ENCODE results near the gene CENPH. TPM values are rescaled to one million over a fixed set of nuclear protein-coding genes. Genes with fewer than 3 reads are reported as not detected.
"Not testable (repeated sequence)": the region's sequence is repeated elsewhere in the genome, so short reads cannot be mapped to it uniquely, and the experiment has no call there.

The CENPH gene
- total and polyA plus RNA-seq, 2 donors (not counting 1 experiment from before 2014, with no cell fraction given), result 2.8 to 11.9 TPM

- DNase-seq, result no peak
- H3K27ac Mint-ChIP-seq, result no peak overlapping the region
- no peaks in the 10 kb centered on the region for H3K9me3 ChIP-seq (ENCODE audit: control extremely low read depth in 1 of 3, control insufficient read depth in 2 of 3, insufficient read depth in 1 of 3, low read length in 2 of 3)
- intact Hi-C loops (cut with micrococcal nuclease), result no loop called here
- H3K4me1 Mint-ChIP-seq, result peaks cover 22% of the 10 kb centered on the region
- H3K79me2 ChIP-seq (ENCODE audit: control insufficient read depth, insufficient read depth, low read length), result no peaks in the 10 kb centered on the region
- no peak overlapping the region for H3K27ac ChIP-seq (ENCODE audit: low read length in 2 of 2)
- H3K36me3 ChIP-seq (replicated peaks in 1 of 2; ENCODE audit: control extremely low read depth in 1 of 2, control insufficient read depth in 1 of 2, extremely low read depth in 1 of 2, insufficient read depth in 2 of 2, low read length in 1 of 2), result peaks cover 0 to 21% of the 10 kb centered on the region in 2 experiments
- ATAC-seq (ENCODE audit: low read depth), result no peak
- no peak overlapping the region for H3K4me3 ChIP-seq (ENCODE audit: control extremely low read depth in 1 of 5, extremely low read depth in 1 of 5, insufficient read depth in 1 of 5, low read depth in 2 of 5, low read length in 4 of 5)
- H3K27me3 ChIP-seq (replicated peaks in 1 of 4; ENCODE audit: control extremely low read depth in 1 of 4, control insufficient read depth in 3 of 4, insufficient read depth in 4 of 4, low read length in 3 of 4), result no peaks in the 10 kb centered on the region
- ChIA-PET POLR2A (no interaction called here), CTCF (no interaction called here)
- H3K9ac ChIP-seq (ENCODE audit: low read length), result no peak overlapping the region
- H3K4me3 Mint-ChIP-seq, result no peak overlapping the region
- no peak for TF ChIP-seq EZH2 (IDR thresholded peaks at IDR 0.05; ENCODE audit: borderline replicate concordance, insufficient read depth, low read depth, low read length, poor library complexity, severe bottlenecking)
- H2AFZ ChIP-seq (ENCODE audit: insufficient read depth, low read depth, low read length, poor library complexity, severe bottlenecking), result no peak overlapping the region
- H3K27me3 Mint-ChIP-seq, result no peaks in the 10 kb centered on the region
- H3K9me3 Mint-ChIP-seq (ENCODE audit: insufficient read depth), result no peaks in the 10 kb centered on the region
- no peaks in the 10 kb centered on the region for H4K20me1 ChIP-seq (ENCODE audit: control insufficient read depth, insufficient read depth, low read length, poor library complexity, severe bottlenecking)
- WGBS (ENCODE audit: insufficient coverage), result no CpG with 5 or more reads among the region's 1 CpG
- H3K4me2 ChIP-seq (replicated peaks; ENCODE audit: low read depth, low read length, poor library complexity, severe bottlenecking), result no peak overlapping the region
- H3K4me1 ChIP-seq (ENCODE audit: control insufficient read depth in 2 of 2, insufficient read depth in 2 of 2, low read length in 2 of 2), result peaks cover 10 to 17% of the 10 kb centered on the region in 2 donors
These were observed 18.9 kb upstream of the CENPH start for GRCh38 chr5:69170495-69170894.

- Mint-ChIP-seq H3K4me3 (no peak overlapping the region), H3K9me3 (ENCODE audit: insufficient read depth) (no peaks in the 10 kb centered on the region), H3K27me3 (no peaks in the 10 kb centered on the region), H3K4me1 (peaks cover 22% of the 10 kb centered on the region), H3K27ac (no peak overlapping the region)
- H3K27me3 ChIP-seq (replicated peaks in 1 of 4; ENCODE audit: control extremely low read depth in 1 of 4, control insufficient read depth in 3 of 4, insufficient read depth in 4 of 4, low read length in 3 of 4), result no peaks in the 10 kb centered on the region
- CTCF ChIA-PET, result no interaction called here
- H3K4me3 ChIP-seq (ENCODE audit: control extremely low read depth in 1 of 5, extremely low read depth in 1 of 5, insufficient read depth in 1 of 5, low read depth in 2 of 5, low read length in 4 of 5), result no peak overlapping the region
- WGBS (ENCODE audit: insufficient coverage), result no CpG with 5 or more reads among the region's 3 CpGs
- DNase-seq (no peak), ATAC-seq (ENCODE audit: low read depth) (no peak)
- H3K79me2 ChIP-seq (ENCODE audit: control insufficient read depth, insufficient read depth, low read length), result no peaks in the 10 kb centered on the region
- peaks cover 10 to 17% of the 10 kb centered on the region in 2 donors for H3K4me1 ChIP-seq (ENCODE audit: control insufficient read depth in 2 of 2, insufficient read depth in 2 of 2, low read length in 2 of 2)
- no peak overlapping the region for H3K9ac ChIP-seq (ENCODE audit: low read length)
- no peak overlapping the region for H2AFZ ChIP-seq (ENCODE audit: insufficient read depth, low read depth, low read length, poor library complexity, severe bottlenecking)
- intact Hi-C loops (cut with micrococcal nuclease), result no loop called here
- POLR2A ChIA-PET, result no interaction called here
- no peaks in the 10 kb centered on the region for H3K9me3 ChIP-seq (ENCODE audit: control extremely low read depth in 1 of 3, control insufficient read depth in 2 of 3, insufficient read depth in 1 of 3, low read length in 2 of 3)
- H3K4me2 ChIP-seq (replicated peaks; ENCODE audit: low read depth, low read length, poor library complexity, severe bottlenecking), result no peak overlapping the region
- TF ChIP-seq EZH2 (IDR thresholded peaks at IDR 0.05; ENCODE audit: borderline replicate concordance, insufficient read depth, low read depth, low read length, poor library complexity, severe bottlenecking) (no peak), CTCF (IDR thresholded peaks at IDR 0.05) (no peak)
- peaks cover 0 to 21% of the 10 kb centered on the region in 2 experiments for H3K36me3 ChIP-seq (replicated peaks in 1 of 2; ENCODE audit: control extremely low read depth in 1 of 2, control insufficient read depth in 1 of 2, extremely low read depth in 1 of 2, insufficient read depth in 2 of 2, low read length in 1 of 2)
- no peaks in the 10 kb centered on the region for H4K20me1 ChIP-seq (ENCODE audit: control insufficient read depth, insufficient read depth, low read length, poor library complexity, severe bottlenecking)
- no peak overlapping the region for H3K27ac ChIP-seq (ENCODE audit: low read length in 2 of 2)
These were observed 18.4 kb upstream of the CENPH start for GRCh38 chr5:69170969-69171368.

GRCh38 chr5:69181659-69182293 is 7.6 kb upstream of the CENPH start:
- H3K9me3 Mint-ChIP-seq (ENCODE audit: insufficient read depth); H3K27ac ChIP-seq (ENCODE audit: low read length in 2 of 2); H3K4me3 ChIP-seq (ENCODE audit: control extremely low read depth in 1 of 5, extremely low read depth in 1 of 5, insufficient read depth in 1 of 5, low read depth in 2 of 5, low read length in 4 of 5); H3K4me1 Mint-ChIP-seq; ATAC-seq (ENCODE audit: low read depth); H2AFZ ChIP-seq (ENCODE audit: insufficient read depth, low read depth, low read length, poor library complexity, severe bottlenecking); H3K9me3 ChIP-seq (ENCODE audit: control extremely low read depth in 1 of 3, control insufficient read depth in 2 of 3, insufficient read depth in 1 of 3, low read length in 2 of 3); H4K20me1 ChIP-seq (ENCODE audit: control insufficient read depth, insufficient read depth, low read length, poor library complexity, severe bottlenecking); H3K4me1 ChIP-seq (ENCODE audit: control insufficient read depth in 2 of 2, insufficient read depth in 2 of 2, low read length in 2 of 2); intact Hi-C loops (cut with micrococcal nuclease); H3K9ac ChIP-seq (ENCODE audit: low read length); POLR2A ChIA-PET; H3K36me3 ChIP-seq (replicated peaks in 1 of 2; ENCODE audit: control extremely low read depth in 1 of 2, control insufficient read depth in 1 of 2, extremely low read depth in 1 of 2, insufficient read depth in 2 of 2, low read length in 1 of 2); H3K4me2 ChIP-seq (replicated peaks; ENCODE audit: low read depth, low read length, poor library complexity, severe bottlenecking); H3K27me3 ChIP-seq (replicated peaks in 1 of 4; ENCODE audit: control extremely low read depth in 1 of 4, control insufficient read depth in 3 of 4, insufficient read depth in 4 of 4, low read length in 3 of 4); H3K27ac Mint-ChIP-seq; DNase-seq; H3K79me2 ChIP-seq (ENCODE audit: control insufficient read depth, insufficient read depth, low read length); H3K27me3 Mint-ChIP-seq; CTCF ChIA-PET; H3K4me3 Mint-ChIP-seq: not testable (repeated sequence)
- WGBS (ENCODE audit: insufficient coverage), result 98% methylated on average over 14 of the region's 15 CpGs

All from B cell (primary cell).